ENCODE measurements around the gene MYH10. TPM values are rescaled to one million over a fixed set of nuclear protein-coding genes. Genes with fewer than 3 reads are reported as not detected.

MYH10 gene
- total RNA-seq, 1 donor from 2014 or later, result 218 TPM

DNA sequence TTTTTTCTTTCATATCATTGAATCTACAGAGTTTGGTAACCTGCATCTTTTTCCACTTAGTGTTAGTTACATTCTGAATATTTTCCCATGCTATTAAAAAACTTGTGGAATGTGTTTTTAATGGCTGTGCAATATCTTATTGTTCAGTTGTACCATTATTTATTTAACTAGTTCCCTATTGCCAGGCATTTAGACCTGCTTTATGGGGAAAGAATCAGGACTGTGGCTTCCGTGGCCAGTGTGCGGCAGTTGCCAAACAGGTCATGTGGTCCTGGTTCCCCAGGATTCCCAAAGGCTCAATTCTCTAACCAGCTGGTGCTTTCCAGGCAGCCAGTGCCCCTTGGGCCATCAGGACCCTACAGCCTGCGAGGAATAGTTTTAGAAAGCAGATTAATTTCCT is 164.1 kb downstream of the MYH10 start:
- Mint-ChIP-seq H3K27ac (ENCODE audit: unreplicated experiment) (peak overlapping the region; percentile 33), H3K27me3 (ENCODE audit: unreplicated experiment) (peaks cover 3% of the 10 kb centered on the region), H3K9me3 (ENCODE audit: unreplicated experiment) (peaks cover 4% of the 10 kb centered on the region), H3K36me3 (ENCODE audit: unreplicated experiment) (no peaks in the 10 kb centered on the region), H3K4me3 (ENCODE audit: unreplicated experiment) (no peak overlapping the region), H3K4me1 (ENCODE audit: low read depth, unreplicated experiment) (peaks cover 43% of the 10 kb centered on the region)
- TF ChIP-seq, protein P1, sequence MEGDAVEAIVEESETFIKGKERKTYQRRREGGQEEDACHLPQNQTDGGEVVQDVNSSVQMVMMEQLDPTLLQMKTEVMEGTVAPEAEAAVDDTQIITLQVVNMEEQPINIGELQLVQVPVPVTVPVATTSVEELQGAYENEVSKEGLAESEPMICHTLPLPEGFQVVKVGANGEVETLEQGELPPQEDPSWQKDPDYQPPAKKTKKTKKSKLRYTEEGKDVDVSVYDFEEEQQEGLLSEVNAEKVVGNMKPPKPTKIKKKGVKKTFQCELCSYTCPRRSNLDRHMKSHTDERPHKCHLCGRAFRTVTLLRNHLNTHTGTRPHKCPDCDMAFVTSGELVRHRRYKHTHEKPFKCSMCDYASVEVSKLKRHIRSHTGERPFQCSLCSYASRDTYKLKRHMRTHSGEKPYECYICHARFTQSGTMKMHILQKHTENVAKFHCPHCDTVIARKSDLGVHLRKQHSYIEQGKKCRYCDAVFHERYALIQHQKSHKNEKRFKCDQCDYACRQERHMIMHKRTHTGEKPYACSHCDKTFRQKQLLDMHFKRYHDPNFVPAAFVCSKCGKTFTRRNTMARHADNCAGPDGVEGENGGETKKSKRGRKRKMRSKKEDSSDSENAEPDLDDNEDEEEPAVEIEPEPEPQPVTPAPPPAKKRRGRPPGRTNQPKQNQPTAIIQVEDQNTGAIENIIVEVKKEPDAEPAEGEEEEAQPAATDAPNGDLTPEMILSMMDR (IDR thresholded peaks at IDR 0.05; ENCODE audit: partially characterized antibody, unreplicated experiment), result no peak
- peak; percentile 44 for DNase-seq

GRCh38 chr17:8465759-8466158 is 164.8 kb downstream of the MYH10 start:
- Mint-ChIP-seq H3K27me3 (ENCODE audit: unreplicated experiment) (peaks cover 3% of the 10 kb centered on the region), H3K4me1 (ENCODE audit: low read depth, unreplicated experiment) (peaks cover 43% of the 10 kb centered on the region), H3K27ac (ENCODE audit: unreplicated experiment) (no peak overlapping the region), H3K36me3 (ENCODE audit: unreplicated experiment) (no peaks in the 10 kb centered on the region), H3K4me3 (ENCODE audit: unreplicated experiment) (peak overlapping the region; percentile 9), H3K9me3 (ENCODE audit: unreplicated experiment) (peaks cover 4% of the 10 kb centered on the region)
- no peak for DNase-seq
- TF ChIP-seq, protein P1 (IDR thresholded peaks at IDR 0.05; ENCODE audit: partially characterized antibody, unreplicated experiment), result no peak

- peaks cover 4% of the 10 kb centered on the region for H3K9me3 Mint-ChIP-seq (ENCODE audit: unreplicated experiment)
- no peak for DNase-seq
- H3K27ac Mint-ChIP-seq (ENCODE audit: unreplicated experiment), result peak overlapping the region; percentile 69
- peaks cover 3% of the 10 kb centered on the region for H3K27me3 Mint-ChIP-seq (ENCODE audit: unreplicated experiment)
- TF ChIP-seq, protein P1 (IDR thresholded peaks at IDR 0.05; ENCODE audit: partially characterized antibody, unreplicated experiment), result no peak
- H3K4me1 Mint-ChIP-seq (ENCODE audit: low read depth, unreplicated experiment), result peaks cover 43% of the 10 kb centered on the region
- H3K36me3 Mint-ChIP-seq (ENCODE audit: unreplicated experiment), result no peaks in the 10 kb centered on the region
- peak overlapping the region; percentile 67 for H3K4me3 Mint-ChIP-seq (ENCODE audit: unreplicated experiment)
These were observed 165.2 kb downstream of the MYH10 start for GRCh38 chr17:8465356-8465755.

DNA sequence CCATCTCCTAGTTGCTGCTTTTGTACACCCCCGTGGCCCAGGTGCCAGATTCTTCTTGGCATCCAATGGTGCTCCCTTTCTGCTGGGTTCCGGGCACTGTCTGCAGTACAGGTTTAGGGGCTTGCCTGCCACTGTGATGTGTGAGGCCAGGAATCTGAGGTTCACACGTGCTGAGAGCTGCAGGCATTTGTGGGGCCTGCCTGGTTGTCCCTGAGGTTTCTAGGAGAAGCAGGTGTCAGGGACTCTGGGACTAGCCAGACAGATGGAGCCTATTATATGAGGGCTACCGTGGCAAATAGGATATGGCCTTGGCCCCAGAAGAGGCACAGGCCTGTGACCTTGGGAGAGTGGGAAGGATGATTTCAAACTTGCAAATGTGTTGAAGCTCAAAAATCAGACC is 165.6 kb downstream of the MYH10 start:
- Mint-ChIP-seq H3K9me3 (ENCODE audit: unreplicated experiment) (peaks cover 4% of the 10 kb centered on the region), H3K4me1 (ENCODE audit: low read depth, unreplicated experiment) (peaks cover 43% of the 10 kb centered on the region), H3K36me3 (ENCODE audit: unreplicated experiment) (no peaks in the 10 kb centered on the region), H3K27me3 (ENCODE audit: unreplicated experiment) (peaks cover under 1% of the 10 kb centered on the region), H3K4me3 (ENCODE audit: unreplicated experiment) (peak overlapping the region; percentile 67), H3K27ac (ENCODE audit: unreplicated experiment) (peak overlapping the region; percentile 69)
- TF ChIP-seq, protein P1 (IDR thresholded peaks at IDR 0.05; ENCODE audit: partially characterized antibody, unreplicated experiment), result no peak
- no peak for DNase-seq

DNA sequence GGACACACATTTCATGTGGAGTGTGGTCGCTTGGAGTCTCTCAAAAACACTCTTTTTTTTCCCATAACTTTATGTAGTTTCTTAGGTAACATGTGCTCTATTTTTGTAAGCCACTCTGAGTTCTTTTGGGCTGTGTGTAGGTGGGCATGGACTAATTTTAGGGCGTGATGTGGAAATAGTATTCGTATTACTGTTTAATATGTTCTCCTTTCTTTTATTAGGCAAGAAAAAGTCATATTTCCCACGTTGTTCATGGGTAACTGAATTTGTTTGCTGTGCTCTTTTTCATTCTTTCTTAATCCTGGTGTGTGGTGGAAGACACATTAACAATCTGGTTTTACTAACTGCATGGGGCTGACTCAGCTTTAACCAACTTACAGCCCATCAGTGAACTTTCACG is 167.4 kb downstream of the MYH10 start:
- Mint-ChIP-seq H3K27me3 (ENCODE audit: unreplicated experiment) (no peaks in the 10 kb centered on the region), H3K27ac (ENCODE audit: unreplicated experiment) (no peak overlapping the region)
- DNase-seq, result no peak

More for the DNA sequence above, 167.4 kb downstream of the MYH10 start:
- H3K4me1 Mint-ChIP-seq (ENCODE audit: low read depth, unreplicated experiment), result peaks cover 40% of the 10 kb centered on the region
- TF ChIP-seq, protein P1 (IDR thresholded peaks at IDR 0.05; ENCODE audit: partially characterized antibody, unreplicated experiment), result no peak
- no peak overlapping the region for H3K4me3 Mint-ChIP-seq (ENCODE audit: unreplicated experiment)
- no peaks in the 10 kb centered on the region for H3K36me3 Mint-ChIP-seq (ENCODE audit: unreplicated experiment)
- peaks cover 4% of the 10 kb centered on the region for H3K9me3 Mint-ChIP-seq (ENCODE audit: unreplicated experiment)

Data from glutamatergic neuron (in vitro differentiated cells).